SU-DHL-6 (cell line): ENCODE data around the gene BTNL2.
A peak's percentile ranks its signal among the peaks of the same experiment; 100 is the strongest.
"Not testable (repeated sequence)": the region's sequence is repeated elsewhere in the genome, so short reads cannot be mapped to it uniquely, and the experiment has no call there.

Experiments used
- H2AFZ ChIP-seq: fragments of 200-600 bp; sonication (generic); 2 replicates; pipeline ENCODE4 v1.6.1; 2014; ENCODE audit warnings: low read depth, mild to moderate bottlenecking, moderate library complexity, mixed read lengths, antibody characterized with exemption, low read length; ENCODE audit not compliant: severe bottlenecking
- H3F3A ChIP-seq: fragments of 200-600 bp; shearing (Covaris generic); 2 replicates; pipeline ENCODE4 v1.6.0; 2016; ENCODE audit warnings: antibody characterized with exemption, mild to moderate bottlenecking; ENCODE audit not compliant: insufficient read depth
- H3K27ac ChIP-seq: fragments of 200-600 bp; sonication (generic); 2 replicates; pipeline ENCODE4 v1.5.1; 2016; ENCODE audit warnings: low read depth, mild to moderate bottlenecking, low read length, moderate library complexity, mixed read lengths
- H3K27me3 ChIP-seq: fragments of 200-600 bp; sonication (generic), shearing (Covaris generic); 2 replicates; pipeline ENCODE4 v1.6.0; 2014; ENCODE audit warnings: mild to moderate bottlenecking, low read length
- H3K36me3 ChIP-seq: fragments of 200-600 bp; sonication (generic); 2 replicates; pipeline ENCODE4 v1.6.1; 2014; ENCODE audit warnings: mild to moderate bottlenecking, low read length, mixed read lengths
- H3K4me2 ChIP-seq: fragments of 300-600, 200-600 bp; shearing (Covaris generic), sonication (generic); 2 replicates; pipeline ENCODE4 v1.6.0; 2014; ENCODE audit warnings: low read length, low read depth, mild to moderate bottlenecking; ENCODE audit not compliant: poor library complexity, severe bottlenecking
- H3K4me3 ChIP-seq: fragments of 200-600 bp; sonication (generic); 2 replicates; pipeline ENCODE4 v1.5.1; 2014; ENCODE audit warnings: antibody characterized with exemption, low read length, mild to moderate bottlenecking, mixed read lengths; ENCODE audit not compliant: insufficient read depth, poor library complexity, severe bottlenecking
- H3K79me2 ChIP-seq: fragments of 200-600 bp; sonication (generic); 2 replicates; pipeline ENCODE4 v1.6.1; 2014; ENCODE audit warnings: mild to moderate bottlenecking, low read length, moderate library complexity; ENCODE audit not compliant: insufficient read depth
- H3K9ac ChIP-seq: fragments of 200-600 bp; sonication (generic); 2 replicates; pipeline ENCODE4 v1.7.0; 2014; ENCODE audit warnings: mild to moderate bottlenecking, low read length
- H3K9me2 ChIP-seq: fragments of 200-600 bp; sonication (generic); replicated peaks from 2 replicates; pipeline ENCODE4 v1.6.1; 2014; ENCODE audit warnings: low read length; ENCODE audit not compliant: insufficient read depth
- H3K9me3 ChIP-seq: fragments of 200-600 bp; sonication (generic); 2 replicates; pipeline ENCODE4 v1.6.1; 2014; ENCODE audit warnings: low read length, mixed read lengths; ENCODE audit not compliant: insufficient read depth
- H4K20me1 ChIP-seq: fragments of 200-600 bp; sonication (generic); 2 replicates; pipeline ENCODE4 v1.6.1; 2014; ENCODE audit warnings: low read depth, mild to moderate bottlenecking, antibody characterized with exemption, low read length, moderate library complexity, mixed read lengths
- CTCF ChIP-seq: fragments of 200-600 bp; sonication (generic); IDR thresholded peaks from one replicate; pipeline ENCODE4 v1.5.1; 2017; ENCODE audit warnings: antibody characterized with exemption, mild to moderate bottlenecking, low read length, moderate library complexity; ENCODE audit not compliant: insufficient read depth, poor library complexity, severe bottlenecking
- EZH2phosphoT487 ChIP-seq: fragments of 200-600 bp; sonication (generic), shearing (Covaris generic); conservative IDR thresholded peaks from 2 replicates; pipeline ENCODE4 v1.6.1; 2018; ENCODE audit warnings: mild to moderate bottlenecking, antibody characterized with exemption, low read length, moderate library complexity, mixed read lengths

The BTNL2 gene

GRCh38 chr6:32436995-32437836, 30.2 kb upstream of the BTNL2 start:
- peak overlapping the region; percentile 68 for H3K27ac ChIP-seq
- TF ChIP-seq CTCF (no peak), EZH2phosphoT487 (no peak)
- H3K4me2 ChIP-seq = peak overlapping the region; percentile 56
- no peaks in the 10 kb centered on the region for H3K9me3 ChIP-seq
- no peaks in the 10 kb centered on the region for H3K9me2 ChIP-seq
- H3K4me3 ChIP-seq = no peak overlapping the region
- no peaks in the 10 kb centered on the region for H3K27me3 ChIP-seq
- H3K79me2 ChIP-seq = peaks cover 22% of the 10 kb centered on the region
- H2AFZ ChIP-seq = peak overlapping the region; percentile 49
- H3F3A ChIP-seq = peaks cover 14% of the 10 kb centered on the region; the same call in 1 of the 2 replicates
- H3K9ac ChIP-seq = peak overlapping the region; percentile 35
- H4K20me1 ChIP-seq = peaks cover 4% of the 10 kb centered on the region; the same call in 1 of the 2 replicates
- peaks cover 17% of the 10 kb centered on the region for H3K36me3 ChIP-seq

- Histone ChIP-seq H3K79me2 (peaks cover 14% of the 10 kb centered on the region), H3K9ac (peak overlapping the region; percentile 35; the same call in 1 of the 2 replicates), H3K27ac (peak overlapping the region; percentile 50; the same call in 1 of the 2 replicates), H2AFZ (peak overlapping the region; percentile 49), H3F3A (0 out of 2 replicates have a peak, but pooled peaks cover 6% of the 10 kb centered on the region), H4K20me1 (no peaks in the 10 kb centered on the region; the same call in 1 of the 2 replicates), H3K27me3 (no peaks in the 10 kb centered on the region), H3K36me3 (peaks cover 7% of the 10 kb centered on the region; the same call in 1 of the 2 replicates), H3K9me2 (no peaks in the 10 kb centered on the region), H3K4me2 (no peak overlapping the region), H3K4me3 (no peak overlapping the region), H3K9me3 (no peaks in the 10 kb centered on the region)
- TF ChIP-seq EZH2phosphoT487 (no peak), CTCF (no peak)
These were observed 29.2 kb upstream of the BTNL2 start for GRCh38 chr6:32436186-32436585.

GRCh38 chr6:32433950-32434349, 27.0 kb upstream of the BTNL2 start:
- H3K36me3 ChIP-seq, H3K4me2 ChIP-seq, H3K9ac ChIP-seq, H3K27me3 ChIP-seq, H4K20me1 ChIP-seq, H3K79me2 ChIP-seq, H3K9me2 ChIP-seq, H3K4me3 ChIP-seq, H3K27ac ChIP-seq, H3F3A ChIP-seq, H3K9me3 ChIP-seq, H2AFZ ChIP-seq: not testable (repeated sequence)

GRCh38 chr6:32432050-32432450, 25.1 kb upstream of the BTNL2 start:
- H3K9ac ChIP-seq = no peak overlapping the region
- no peaks in the 10 kb centered on the region for H3K27me3 ChIP-seq
- no peaks in the 10 kb centered on the region for H3K9me2 ChIP-seq
- H3K4me3 ChIP-seq = no peak overlapping the region
- no peaks in the 10 kb centered on the region for H4K20me1 ChIP-seq
- no peak overlapping the region for H3K27ac ChIP-seq
- H3K4me2 ChIP-seq = no peak overlapping the region
- H3K36me3 ChIP-seq = no peaks in the 10 kb centered on the region
- peak; percentile 43 for TF ChIP-seq CTCF
- TF ChIP-seq EZH2phosphoT487 = no peak
- no peaks in the 10 kb centered on the region for H3K9me3 ChIP-seq
- no peak overlapping the region for H2AFZ ChIP-seq
- 0 out of 2 replicates have a peak, but pooled peaks cover 6% of the 10 kb centered on the region for H3F3A ChIP-seq
- no peaks in the 10 kb centered on the region for H3K79me2 ChIP-seq
